GM12892 (cell line): ENCODE results near the gene NFKBIA.

Experiments used
- POLR2A ChIP-seq: IDR thresholded peaks from 2 replicates; pipeline ENCODE4 v1.6.1; 2011; ENCODE audit warnings: low read depth, low read length, control low read depth
- POLR2AphosphoS5 ChIP-seq: IDR thresholded peaks from 2 replicates; pipeline ENCODE4 v1.6.1; 2011; ENCODE audit warnings: low read depth, low read length, control low read depth

DNA sequence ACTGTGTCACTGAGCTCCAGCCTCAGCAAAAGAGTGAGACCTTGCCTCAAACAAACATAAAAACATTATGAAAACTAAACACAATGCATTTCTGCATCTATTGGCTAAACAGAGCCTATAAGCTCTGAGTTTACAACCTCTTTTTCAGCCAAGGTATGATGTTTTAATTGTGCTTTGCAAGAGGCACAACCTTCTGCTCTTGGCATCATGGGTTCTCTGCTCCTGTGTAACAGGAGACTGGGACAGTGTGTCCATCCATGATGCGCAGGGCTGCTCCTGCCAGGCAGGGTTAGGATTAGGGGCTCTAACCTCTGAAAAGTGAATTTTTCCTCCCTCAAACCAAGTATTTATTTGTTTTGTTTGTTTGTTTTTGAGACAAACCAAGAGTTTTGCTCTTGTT, 5.0 kb upstream of the NFKBIA start:
- TF ChIP-seq POLR2A (no peak), POLR2AphosphoS5 (no peak)
